Activated CD4-positive, alpha-beta T cell treated with anti-CD3 and anti-CD28 coated beads, Interleukin-2, amount 10 ng/mL, durations not matched to agents 24 days and 14 days (primary cell): ENCODE results near the gene GGA2. TPM values are rescaled to one million over a fixed set of nuclear protein-coding genes. Genes with fewer than 3 reads are reported as not detected.
"Not testable (repeated sequence)": the region's sequence is repeated elsewhere in the genome, so short reads cannot be mapped to it uniquely, and the experiment has no call there.

Experiments
- DNase-seq: peaks from one replicate; pipeline ENCODE4 v3.0.0; 2022
- H3K27ac Mint-ChIP-seq: one replicate; pipeline ENCODE4 v1.8.0; 2022; ENCODE audit warnings: mild to moderate bottlenecking, mixed read lengths
- H3K27me3 Mint-ChIP-seq: one replicate; pipeline ENCODE4 v1.8.0; 2022; ENCODE audit warnings: mixed read lengths
- H3K36me3 Mint-ChIP-seq: one replicate; pipeline ENCODE4 v1.8.0; 2022; ENCODE audit warnings: low read depth, mild to moderate bottlenecking, mixed read lengths
- H3K4me1 Mint-ChIP-seq: one replicate; pipeline ENCODE4 v1.8.0; 2021; ENCODE audit warnings: mixed read lengths
- H3K4me3 Mint-ChIP-seq: one replicate; pipeline ENCODE4 v1.8.0; 2022; ENCODE audit warnings: mild to moderate bottlenecking, moderate library complexity, mixed read lengths
- H3K9me3 Mint-ChIP-seq: one replicate; pipeline ENCODE4 v1.8.0; 2021; ENCODE audit warnings: mixed read lengths
- intact Hi-C: fragments of 100-400 bp; cut with micrococcal nuclease; formaldehyde crosslinking; loops from one replicate; pipeline ENCODE4 v1.15.1; 2023
- total RNA-seq: library from RNA; stranded (reverse); gene quantifications from 2 replicates; pipeline ENCODE4 v1.2.3, GENCODE V29; 2022

The GGA2 gene
- total RNA-seq = 109 and 113 TPM in 2 replicates

- DNase-seq = peak; percentile 94
- H3K9me3 Mint-ChIP-seq = no peaks in the 10 kb centered on the region
- peaks cover 51% of the 10 kb centered on the region for H3K4me1 Mint-ChIP-seq
- H3K27me3 Mint-ChIP-seq = no peaks in the 10 kb centered on the region
- H3K4me3 Mint-ChIP-seq = peak within 1 kb of the TSS; percentile 91
- H3K27ac Mint-ChIP-seq = peak within 1 kb of the TSS; percentile 95
- intact Hi-C loops = loop anchor here (1.0 to 5.0 kb wide), 2 partner anchors 47 to 87 kb away; partner anchors contain the start of genes EARS2, NDUFAB1 and UBFD1
- H3K36me3 Mint-ChIP-seq = peaks cover 30% of the 10 kb centered on the region
These were observed at the start of gene GGA2 for GRCh38 chr16:23510164-23510914. Gene GGA2, minus strand, starts transcription at chr16:23510494. Its CDS starts 83 bp downstream, at chr16:23510411.

- Mint-ChIP-seq H3K4me1 (peaks cover 34% of the 10 kb centered on the region), H3K36me3 (peaks cover 38% of the 10 kb centered on the region), H3K27me3 (no peaks in the 10 kb centered on the region), H3K4me3 (peak overlapping the region; percentile 98), H3K9me3 (no peaks in the 10 kb centered on the region), H3K27ac (peak overlapping the region; percentile 96)
- no peak for DNase-seq
- intact Hi-C loops = loop anchor here (1.0 to 5.0 kb wide), 8 partner anchors 38 to 984 kb away; partner anchors contain the start of genes DCTN5, GGA2, NDUFAB1 and PALB2
These were observed 47.7 kb upstream of the GGA2 start for GRCh38 chr16:23557779-23558702.

- Mint-ChIP-seq H3K27ac (peak within 1 kb of the TSS; percentile 96), H3K4me1 (peaks cover 34% of the 10 kb centered on the region), H3K36me3 (peaks cover 31% of the 10 kb centered on the region), H3K4me3 (peak within 1 kb of the TSS; percentile 98), H3K27me3 (no peaks in the 10 kb centered on the region), H3K9me3 (no peaks in the 10 kb centered on the region)
- intact Hi-C loops = loop anchor here (1.0 to 5.0 kb wide), 8 partner anchors 39 to 985 kb away; partner anchors contain the start of genes DCTN5, GGA2, NDUFAB1 and PALB2
- peak; percentile 99 for DNase-seq
These were observed 46.8 kb upstream of the GGA2 start, which contains the start of the genes EARS2 and UBFD1 for GRCh38 chr16:23556881-23557778. Gene EARS2, minus strand, starts transcription at chr16:23557350. Its CDS starts 7 bp downstream, at chr16:23557343. Gene UBFD1, plus strand, starts transcription at chr16:23557727. Its CDS starts 16 bp downstream, at chr16:23557743.

GRCh38 chr16:23554536-23554935 is 44.2 kb upstream of the GGA2 start:
- DNase-seq = no peak
- intact Hi-C loops = no loop called here
- peaks cover 31% of the 10 kb centered on the region for H3K36me3 Mint-ChIP-seq
- H3K4me1 Mint-ChIP-seq = peaks cover 24% of the 10 kb centered on the region
- no peaks in the 10 kb centered on the region for H3K9me3 Mint-ChIP-seq
- H3K27ac Mint-ChIP-seq = peak overlapping the region; percentile 34
- no peak overlapping the region for H3K4me3 Mint-ChIP-seq
- no peaks in the 10 kb centered on the region for H3K27me3 Mint-ChIP-seq

GRCh38 chr16:23552161-23552560 is 41.9 kb upstream of the GGA2 start:
- Mint-ChIP-seq H3K4me1 (peaks cover 12% of the 10 kb centered on the region), H3K9me3 (no peaks in the 10 kb centered on the region), H3K27ac (no peak overlapping the region), H3K4me3 (no peak overlapping the region), H3K27me3 (no peaks in the 10 kb centered on the region), H3K36me3 (peaks cover 35% of the 10 kb centered on the region)
- intact Hi-C loops = no loop called here
- no peak for DNase-seq

- Mint-ChIP-seq H3K27me3 (no peaks in the 10 kb centered on the region), H3K4me1 (peaks cover 1% of the 10 kb centered on the region), H3K36me3 (peaks cover 42% of the 10 kb centered on the region), H3K9me3 (no peaks in the 10 kb centered on the region), H3K4me3 (no peak overlapping the region), H3K27ac (no peak overlapping the region)
- DNase-seq = no peak
- intact Hi-C loops = no loop called here
These were observed 39.6 kb upstream of the GGA2 start for GRCh38 chr16:23549938-23550337.

- H3K4me1 Mint-ChIP-seq = no peaks in the 10 kb centered on the region
- H3K4me3 Mint-ChIP-seq = no peak overlapping the region
- H3K27ac Mint-ChIP-seq = no peak overlapping the region
- no peak for DNase-seq
- no peaks in the 10 kb centered on the region for H3K27me3 Mint-ChIP-seq
- no peaks in the 10 kb centered on the region for H3K9me3 Mint-ChIP-seq
- intact Hi-C loops = no loop called here
- peaks cover 41% of the 10 kb centered on the region for H3K36me3 Mint-ChIP-seq
These were observed 34.1 kb upstream of the GGA2 start for GRCh38 chr16:23544436-23544835.

GRCh38 chr16:23540817-23541178 is 30.5 kb upstream of the GGA2 start:
- H3K9me3 Mint-ChIP-seq, H3K4me1 Mint-ChIP-seq, H3K27me3 Mint-ChIP-seq, H3K4me3 Mint-ChIP-seq, intact Hi-C loops, H3K27ac Mint-ChIP-seq, DNase-seq: not testable (repeated sequence)
- H3K36me3 Mint-ChIP-seq = peaks cover 28% of the 10 kb centered on the region

GRCh38 chr16:23539984-23540816 is 29.9 kb upstream of the GGA2 start:
- no peak for DNase-seq
- H3K27me3 Mint-ChIP-seq = no peaks in the 10 kb centered on the region
- H3K36me3 Mint-ChIP-seq = peaks cover 28% of the 10 kb centered on the region
- no peak overlapping the region for H3K27ac Mint-ChIP-seq
- H3K9me3 Mint-ChIP-seq = no peaks in the 10 kb centered on the region
- no peak overlapping the region for H3K4me3 Mint-ChIP-seq
- no peaks in the 10 kb centered on the region for H3K4me1 Mint-ChIP-seq
- intact Hi-C loops = no loop called here

GRCh38 chr16:23538919-23539278 is 28.6 kb upstream of the GGA2 start:
- Mint-ChIP-seq H3K27ac (peak overlapping the region; percentile 37), H3K9me3 (no peaks in the 10 kb centered on the region), H3K27me3 (no peaks in the 10 kb centered on the region), H3K4me3 (no peak overlapping the region), H3K4me1 (no peaks in the 10 kb centered on the region), H3K36me3 (peaks cover 29% of the 10 kb centered on the region)
- no peak for DNase-seq
- intact Hi-C loops = no loop called here

GRCh38 chr16:23537390-23537789 is 27.1 kb upstream of the GGA2 start:
- intact Hi-C loops = no loop called here
- no peaks in the 10 kb centered on the region for H3K4me1 Mint-ChIP-seq
- DNase-seq = no peak
- peaks cover 25% of the 10 kb centered on the region for H3K36me3 Mint-ChIP-seq
- no peaks in the 10 kb centered on the region for H3K27me3 Mint-ChIP-seq
- no peak overlapping the region for H3K27ac Mint-ChIP-seq
- H3K4me3 Mint-ChIP-seq = no peak overlapping the region
- no peaks in the 10 kb centered on the region for H3K9me3 Mint-ChIP-seq

GRCh38 chr16:23535901-23536300 is 25.6 kb upstream of the GGA2 start:
- Mint-ChIP-seq H3K4me3 (no peak overlapping the region), H3K36me3 (peaks cover 25% of the 10 kb centered on the region), H3K4me1 (no peaks in the 10 kb centered on the region), H3K9me3 (no peaks in the 10 kb centered on the region), H3K27me3 (no peaks in the 10 kb centered on the region), H3K27ac (no peak overlapping the region)
- DNase-seq = no peak
- intact Hi-C loops = no loop called here
